NCI-H2081 (cell line): ENCODE data around the gene SMIM23.

Experiments used
- DNase-seq, 2 experiments: peaks; one replicate each; lab custom pipeline; 2025; lab: John Stamatoyannopoulos, UW

The SMIM23 gene

GRCh38 chr5:171816666-171817065, 31.0 kb downstream of the SMIM23 start:
- no peak for DNase-seq

- no peak for DNase-seq
Observed at GRCh38 chr5:171820561-171820960, 34.9 kb downstream of the SMIM23 start.

GRCh38 chr5:171821286-171821685, 35.7 kb downstream of the SMIM23 start:
- no peak for DNase-seq

GRCh38 chr5:171823269-171823668, 37.7 kb downstream of the SMIM23 start:
- no peak for DNase-seq

- no peak for DNase-seq
Observed at GRCh38 chr5:171825051-171825450, 39.4 kb downstream of the SMIM23 start.

- DNase-seq, result no peak
Observed at GRCh38 chr5:171826132-171826531, 40.5 kb downstream of the SMIM23 start.

GRCh38 chr5:171827162-171827561, 41.5 kb downstream of the SMIM23 start:
- no peak for DNase-seq

GRCh38 chr5:171830686-171831085, 45.1 kb downstream of the SMIM23 start:
- DNase-seq, result no peak

- no peak for DNase-seq
Observed at GRCh38 chr5:171832775-171833174, 47.2 kb downstream of the SMIM23 start.

- DNase-seq, result no peak
Observed at GRCh38 chr5:171834461-171834860, 48.8 kb downstream of the SMIM23 start.

- DNase-seq, result no peak
Observed at GRCh38 chr5:171835066-171835465, 49.4 kb downstream of the SMIM23 start.

GRCh38 chr5:171837522-171837921, 51.9 kb downstream of the SMIM23 start:
- no peak for DNase-seq

- no peak for DNase-seq
Observed at GRCh38 chr5:171838066-171838465, 52.4 kb downstream of the SMIM23 start.

GRCh38 chr5:171839112-171839511, 53.5 kb downstream of the SMIM23 start:
- DNase-seq, result no peak

- peak in 1 of 2 experiments; percentile 21 for DNase-seq
Observed at GRCh38 chr5:171840066-171840465, 54.4 kb downstream of the SMIM23 start.
